H1 (cell line): ENCODE measurements around the gene C5AR1. TPM values are rescaled to one million over a fixed set of nuclear protein-coding genes. Genes with fewer than 3 reads are reported as not detected.

ENCODE experiments used
- CTCF ChIA-PET: fragments of 300-600 bp; sonication (Branson Sonifier 250); formaldehyde crosslinking; loops from one replicate; lab custom pipeline; 2021; ENCODE audit not compliant: partially characterized antibody; lab: Charles Lee
- POLR2A ChIA-PET: fragments of 300-600 bp; sonication (Branson Sonifier 250); formaldehyde crosslinking; loops from one replicate; lab custom pipeline; 2021; ENCODE audit warnings: inconsistent platforms; ENCODE audit not compliant: partially characterized antibody; lab: Charles Lee
- DNase-seq, 2 experiments: peaks; one replicate each; pipeline versions ENCODE4 v3.0.0 to v3.0.0-alpha.2; 2010 to 2022; ENCODE audit warnings: low spot score in 2 of 2, low read depth in 1 of 2, mixed read lengths in 1 of 2
- FAIRE-seq: peaks from 2 replicates; lab custom pipeline; 2011; peaks lifted over from hg19 to GRCh38; lab: Jason Lieb, UNC
- H2AFZ ChIP-seq: 2 replicates; pipeline ENCODE4 v1.8.1; 2012; ENCODE audit warnings: low read length, inconsistent platforms
- H2AK5ac ChIP-seq: 2 replicates; pipeline ENCODE4 v1.6.1; 2013; ENCODE audit warnings: low read depth, low read length
- H2BK120ac ChIP-seq: replicated peaks from 2 replicates; pipeline ENCODE3; 2013; ENCODE audit warnings: low read depth, low read length, inconsistent platforms
- H2BK12ac ChIP-seq: 2 replicates; pipeline ENCODE4 v1.6.1; 2013; ENCODE audit warnings: low read depth, low read length
- H2BK15ac ChIP-seq: 2 replicates; pipeline ENCODE4 v1.6.1; 2013; ENCODE audit warnings: low read length
- H2BK20ac ChIP-seq: 2 replicates; pipeline ENCODE4 v1.6.1; 2013; ENCODE audit warnings: low read length
- H2BK5ac ChIP-seq: 2 replicates; pipeline ENCODE4 v1.6.1; 2013; ENCODE audit warnings: low read depth, low read length
- H3K14ac ChIP-seq: 2 replicates; pipeline ENCODE4 v1.6.1; 2013; ENCODE audit warnings: inconsistent platforms; ENCODE audit not compliant: insufficient read length
- H3K18ac ChIP-seq: 2 replicates; pipeline ENCODE4 v1.6.1; 2013; ENCODE audit warnings: low read length; ENCODE audit errors: extremely low read depth
- H3K23ac ChIP-seq: 2 replicates; pipeline ENCODE4 v1.6.1; 2013; ENCODE audit warnings: inconsistent platforms; ENCODE audit not compliant: insufficient read length
- H3K23me2 ChIP-seq: 2 replicates; pipeline ENCODE4 v1.6.1; 2013; ENCODE audit warnings: low read depth, low read length
- H3K27ac ChIP-seq: 2 replicates; pipeline ENCODE4 v1.6.1; 2011; ENCODE audit warnings: low read depth, low read length, inconsistent platforms
- H3K27me3 ChIP-seq, 4 experiments: replicated peaks in 1 of 4; 1 replicate in 1 of 4; 2 replicates in 3 of 4; pipeline versions ENCODE4 v1.6.1 to v1.8.1; 2011 to 2013; ENCODE audit warnings: low read length in 3 of 4, mild to moderate bottlenecking in 3 of 4, inconsistent platforms in 2 of 4, mixed read lengths in 2 of 4, moderate library complexity in 1 of 4; ENCODE audit not compliant: control insufficient read depth in 3 of 4, insufficient read depth in 3 of 4; ENCODE audit errors: extremely low read depth in 1 of 4
- H3K36me3 ChIP-seq, 4 experiments: 2 replicates each; pipeline versions ENCODE4 v1.6.1 to v1.8.1; 2011 to 2013; ENCODE audit warnings: mild to moderate bottlenecking in 4 of 4, low read length in 3 of 4, moderate library complexity in 2 of 4, control low read depth in 1 of 4, inconsistent platforms in 1 of 4; ENCODE audit not compliant: insufficient read depth in 4 of 4, control insufficient read depth in 2 of 4
- H3K4ac ChIP-seq: replicated peaks from 2 replicates; pipeline ENCODE3; 2013; ENCODE audit warnings: low read length, low read depth, mixed read lengths, inconsistent platforms; ENCODE audit not compliant: insufficient read length
- H3K4me1 ChIP-seq, 4 experiments: replicated peaks in 1 of 4; 1 replicate in 1 of 4; 2 replicates in 3 of 4; pipeline versions ENCODE4 v1.6.1 to v1.8.1; 2011 to 2013; ENCODE audit warnings: low read length in 3 of 4, inconsistent platforms in 2 of 4, mixed read lengths in 1 of 4; ENCODE audit not compliant: insufficient read depth in 4 of 4, control insufficient read depth in 3 of 4
- H3K4me2 ChIP-seq, 2 experiments: 2 replicates each; pipeline versions ENCODE4 v1.6.1 to v1.8.1; 2011 to 2013; ENCODE audit warnings: low read depth in 2 of 2, low read length in 2 of 2, control low read depth in 1 of 2, inconsistent platforms in 1 of 2, mild to moderate bottlenecking in 1 of 2; ENCODE audit not compliant: insufficient read depth in 1 of 2
- H3K4me3 ChIP-seq, 4 experiments: fragments of 200-600, 300-600 bp in 1 of 4; sonication (generic), shearing (Covaris generic), sonication (Bioruptor Twin) in 1 of 4; 2 replicates each; pipeline versions ENCODE4 v1.5.1 to v1.8.1; 2011 to 2016; ENCODE audit warnings: low read length in 4 of 4, low read depth in 3 of 4, control low read depth in 2 of 4, inconsistent platforms in 2 of 4, mild to moderate bottlenecking in 2 of 4, mixed read lengths in 1 of 4, moderate library complexity in 1 of 4; ENCODE audit not compliant: insufficient read depth in 2 of 4; ENCODE audit errors: extremely low read depth in 1 of 4
- H3K56ac ChIP-seq: replicated peaks from 2 replicates; pipeline ENCODE3; 2013; ENCODE audit warnings: low read depth, mild to moderate bottlenecking, mixed read lengths, low read length, inconsistent platforms; ENCODE audit not compliant: insufficient read length
- H3K79me1 ChIP-seq: 2 replicates; pipeline ENCODE4 v1.6.1; 2013; ENCODE audit warnings: low read depth, low read length, control low read depth
- H3K79me2 ChIP-seq, 2 experiments: 2 replicates each; pipeline versions ENCODE4 v1.6.1 to v1.8.1; 2012 to 2013; ENCODE audit warnings: low read length in 2 of 2, mild to moderate bottlenecking in 2 of 2, inconsistent platforms in 1 of 2; ENCODE audit not compliant: insufficient read depth in 2 of 2, control insufficient read depth in 1 of 2
- H3K9ac ChIP-seq, 4 experiments: replicated peaks in 1 of 4; 1 replicate in 1 of 4; 2 replicates in 3 of 4; pipeline versions ENCODE4 v1.6.1 to v1.8.1; 2011 to 2013; ENCODE audit warnings: low read depth in 3 of 4, low read length in 3 of 4, control low read depth in 2 of 4, mild to moderate bottlenecking in 2 of 4, moderate library complexity in 2 of 4, inconsistent platforms in 1 of 4; ENCODE audit errors: extremely low read depth in 1 of 4
- H3K9me3 ChIP-seq, 2 experiments: 2 replicates each; pipeline versions ENCODE4 v1.6.1 to v1.8.1; 2012 to 2013; ENCODE audit warnings: mild to moderate bottlenecking in 2 of 2, moderate library complexity in 2 of 2, control low read depth in 1 of 2, inconsistent platforms in 1 of 2, low read depth in 1 of 2, low read length in 1 of 2, mixed read lengths in 1 of 2; ENCODE audit not compliant: insufficient read depth in 2 of 2
- H4K20me1 ChIP-seq, 2 experiments: replicated peaks in 1 of 2; 2 replicates each; pipeline versions ENCODE3 to v1.8.1; 2011 to 2013; ENCODE audit warnings: inconsistent platforms in 2 of 2, low read length in 2 of 2, mild to moderate bottlenecking in 1 of 2; ENCODE audit not compliant: insufficient read depth in 2 of 2, control insufficient read depth in 1 of 2
- H4K5ac ChIP-seq: 2 replicates; pipeline ENCODE4 v1.6.1; 2013; ENCODE audit warnings: low read length, low read depth, mixed read lengths, inconsistent platforms; ENCODE audit not compliant: insufficient read length
- H4K8ac ChIP-seq: 2 replicates; pipeline ENCODE4 v1.8.0; 2013; ENCODE audit warnings: mild to moderate bottlenecking, moderate library complexity, low read length, inconsistent platforms; ENCODE audit not compliant: insufficient read depth; ENCODE audit errors: extremely low read depth
- H4K91ac ChIP-seq: replicated peaks from 2 replicates; pipeline ENCODE3; 2013; ENCODE audit warnings: low read length, mixed read lengths, inconsistent platforms; ENCODE audit not compliant: insufficient read length
- BRCA1 ChIP-seq: IDR thresholded peaks from 2 replicates; pipeline ENCODE4 v1.6.1; 2012; ENCODE audit warnings: low read depth, low read length, improper control_type of control experiment
- CEBPB ChIP-seq: IDR thresholded peaks from 2 replicates; pipeline ENCODE4 v1.6.1; 2012; ENCODE audit warnings: low read depth, low read length
- CHD1 ChIP-seq: IDR thresholded peaks from 2 replicates; pipeline ENCODE4 v1.6.1; 2012; ENCODE audit warnings: low read depth, low read length, improper control_type of control experiment
- JUND ChIP-seq: IDR thresholded peaks from 2 replicates; pipeline ENCODE4 v1.6.1; 2011; ENCODE audit warnings: mild to moderate bottlenecking, improper control_type of control experiment, low read length
- MAX ChIP-seq: IDR thresholded peaks from 2 replicates; pipeline ENCODE4 v1.6.1; 2012; ENCODE audit warnings: inconsistent platforms
- NRF1 ChIP-seq: IDR thresholded peaks from 2 replicates; pipeline ENCODE4 v1.6.1; 2011; ENCODE audit warnings: mild to moderate bottlenecking, low read depth, low read length, improper control_type of control experiment
- RAD21 ChIP-seq, 2 experiments: IDR thresholded peaks in 1 of 2; conservative IDR thresholded peaks in 1 of 2; 2 replicates each; pipeline ENCODE4 v1.6.1; 2011; ENCODE audit warnings: low read depth in 2 of 2, low read length in 2 of 2, improper control_type of control experiment in 1 of 2, inconsistent platforms in 1 of 2, mild to moderate bottlenecking in 1 of 2, moderate library complexity in 1 of 2
- TAF1 ChIP-seq: IDR thresholded peaks from 2 replicates; pipeline ENCODE4 v1.6.1; 2011; ENCODE audit warnings: mild to moderate bottlenecking, low read depth, low read length
- TAF7 ChIP-seq: optimal IDR thresholded peaks from 2 replicates; pipeline ENCODE3; 2011; ENCODE audit warnings: low read depth, mild to moderate bottlenecking, inconsistent platforms, low read length, moderate library complexity, borderline replicate concordance
- TEAD4 ChIP-seq: IDR thresholded peaks from 2 replicates; pipeline ENCODE4 v1.6.1; 2012; ENCODE audit warnings: low read depth, low read length, inconsistent platforms, mixed read lengths
- YY1 ChIP-seq: IDR thresholded peaks from 2 replicates; pipeline ENCODE4 v1.6.1; 2011; ENCODE audit warnings: low read depth, mild to moderate bottlenecking, low read length
- WGBS, 2 experiments: shearing (Covaris generic) in 1 of 2; methylation state at CpG; one replicate each; pipeline versions ENCODE4 v1.1.6 to v1.1.7; 2013 to 2015; ENCODE audit warnings: low lambda C conversion rate in 2 of 2, mixed read lengths in 2 of 2, inconsistent platforms in 1 of 2, low coverage in 1 of 2, missing lambda C conversion rate in 1 of 2; ENCODE audit not compliant: insufficient replicate concordance in 2 of 2, insufficient coverage in 1 of 2, insufficient read length in 1 of 2; ENCODE audit errors: extremely low coverage in 1 of 2, missing lambda C conversion rate in 1 of 2; 5-methylcytosine and 5-hydroxymethylcytosine counted together
- polyA plus RNA-seq, 7 experiments: library from polyadenylated mRNA; depleted of rRNA in 3 of 7; stranded (reverse) in 5 of 7; unstranded in 2 of 7; fragments of >200 nt in 5 of 7; fragments of 200-250 nt in 2 of 7; gene quantifications; 1 replicate in 5 of 7; 2 replicates in 1 of 7; 4 replicates in 1 of 7; pipeline versions ENCODE4 v1.2.1 to v1.2.3, GENCODE V29; 2011 to 2013; ENCODE audit warnings: missing spikeins in 2 of 7, mixed read lengths in 2 of 7
- total RNA-seq: library from RNA; stranded (reverse); fragmentation: NEBNext Ultra II Directional; extraction: Animal tissue kit (Norgen Biotek cat#: 25700); gene quantifications from 2 replicates; pipeline ENCODE4 v1.2.1, GENCODE V29; 2021

C5AR1 gene
- total and polyA plus RNA-seq, 2 of the 8 experiments (the other 6 are each of a cell fraction or from before 2014, with no cell fraction given) = 0.20 TPM; not detected in 1

- Histone ChIP-seq H3K4me1 (peaks cover 0 to 19% (median 8%) of the 10 kb centered on the region in 4 experiments; a peak in 6 of 7 replicates), H3K9me3 (no peaks in the 10 kb centered on the region), H3K4me2 (peak overlapping the region; percentile 82 to 86; a peak in 3 of 4 replicates), H3K23me2 (peaks cover 25% of the 10 kb centered on the region), H4K8ac (no peak overlapping the region; the same call in 1 of the 2 replicates), H3K27ac (no peak overlapping the region), H2AK5ac (no peak overlapping the region), H3K79me2 (no peaks in the 10 kb centered on the region), H4K20me1 (peaks cover 3 to 20% of the 10 kb centered on the region in 2 experiments), H2BK20ac (no peak overlapping the region), H3K9ac (no peak overlapping the region), H3K27me3 (peaks cover 0 to 10% (median 6%) of the 10 kb centered on the region in 4 experiments; a peak in 5 of 7 replicates), H3K4me3 (peak overlapping the region in 1 of 4 experiments; percentile 84; a peak in 2 of 8 replicates), H2BK12ac (no peak overlapping the region), H2AFZ (no peak overlapping the region), H3K36me3 (peaks cover 0 to 13% (median 3%) of the 10 kb centered on the region in 4 experiments; a peak in 4 of 8 replicates), H3K56ac (no peak overlapping the region), H3K14ac (no peak overlapping the region), H4K91ac (no peak overlapping the region), H2BK5ac (no peak overlapping the region), H2BK120ac (no peak overlapping the region), H3K23ac (no peak overlapping the region), H3K79me1 (no peaks in the 10 kb centered on the region; the same call in 1 of the 2 replicates), H3K4ac (no peak overlapping the region)
- FAIRE-seq (no peak), DNase-seq (no peak)
- TF ChIP-seq MAX (no peak), CHD1 (no peak), JUND (no peak), TAF1 (no peak), YY1 (no peak), NRF1 (no peak), CEBPB (no peak), BRCA1 (no peak), RAD21 (IDR thresholded peaks at IDR 0.05 in 1 of 2, conservative IDR thresholded peaks at IDR 0.05 in 1 of 2; ENCODE audit: low read depth in 2 of 2, low read length in 2 of 2) (no peak), TEAD4 (no peak), TAF7 (no peak)
- TF ChIP-seq, all 59 proteins: peak for 0
- H4K5ac ChIP-seq = no peak overlapping the region
- H2BK15ac ChIP-seq = no peak overlapping the region
- WGBS, 2 experiments = 95% methylated on average over 2 of the region's 6 CpGs; no CpG with 5 or more reads in 1 of the 2 experiments
- ChIA-PET CTCF (interaction anchor here (0.9 to 1.7 kb wide), 5 partner anchors 10 to 156 kb away, joined by 3 to 6 read pairs (median 4); partner anchors contain the start of gene CCDC9), POLR2A (interaction anchor here (0.6 to 6.2 kb wide), 11 partner anchors 11 to 434 kb away, joined by 3 to 49 read pairs (median 3); partner anchors contain the start of genes CCDC9 and ZC3H4)
- no peak overlapping the region for H3K18ac ChIP-seq
These were observed 37.7 kb upstream of the C5AR1 start for GRCh38 chr19:47271949-47272348.
